ENCODE data around the gene CYTH1.

- TF ChIP-seq EP300 (conservative IDR thresholded peaks at IDR 0.05; ENCODE audit: poor library complexity, severe bottlenecking) (no peak), EZH2 (IDR thresholded peaks at IDR 0.05; ENCODE audit: borderline replicate concordance, insufficient read depth, low read length, poor library complexity, severe bottlenecking) (no peak), RAD21 (conservative IDR thresholded peaks at IDR 0.05) (no peak), POLR2AphosphoS5 (IDR thresholded peaks at IDR 0.05) (no peak), REST (IDR thresholded peaks at IDR 0.05; ENCODE audit: borderline replicate concordance) (no peak), TAF1 (IDR thresholded peaks at IDR 0.05; ENCODE audit: low read depth) (no peak), SMC3 (conservative IDR thresholded peaks at IDR 0.05; ENCODE audit: poor library complexity) (no peak)
- TF ChIP-seq, protein P1, sequence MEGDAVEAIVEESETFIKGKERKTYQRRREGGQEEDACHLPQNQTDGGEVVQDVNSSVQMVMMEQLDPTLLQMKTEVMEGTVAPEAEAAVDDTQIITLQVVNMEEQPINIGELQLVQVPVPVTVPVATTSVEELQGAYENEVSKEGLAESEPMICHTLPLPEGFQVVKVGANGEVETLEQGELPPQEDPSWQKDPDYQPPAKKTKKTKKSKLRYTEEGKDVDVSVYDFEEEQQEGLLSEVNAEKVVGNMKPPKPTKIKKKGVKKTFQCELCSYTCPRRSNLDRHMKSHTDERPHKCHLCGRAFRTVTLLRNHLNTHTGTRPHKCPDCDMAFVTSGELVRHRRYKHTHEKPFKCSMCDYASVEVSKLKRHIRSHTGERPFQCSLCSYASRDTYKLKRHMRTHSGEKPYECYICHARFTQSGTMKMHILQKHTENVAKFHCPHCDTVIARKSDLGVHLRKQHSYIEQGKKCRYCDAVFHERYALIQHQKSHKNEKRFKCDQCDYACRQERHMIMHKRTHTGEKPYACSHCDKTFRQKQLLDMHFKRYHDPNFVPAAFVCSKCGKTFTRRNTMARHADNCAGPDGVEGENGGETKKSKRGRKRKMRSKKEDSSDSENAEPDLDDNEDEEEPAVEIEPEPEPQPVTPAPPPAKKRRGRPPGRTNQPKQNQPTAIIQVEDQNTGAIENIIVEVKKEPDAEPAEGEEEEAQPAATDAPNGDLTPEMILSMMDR (IDR thresholded peaks at IDR 0.05; ENCODE audit: poor library complexity, severe bottlenecking) = no peak
Observed at GRCh38 chr17:78669256-78669974, 112.7 kb downstream of the CYTH1 start.

All from neural cell (in vitro differentiated cells).